ENCODE results near the gene PCGF3. TPM values are rescaled to one million over a fixed set of nuclear protein-coding genes. Genes with fewer than 3 reads are reported as not detected.
"Not testable (repeated sequence)": the region's sequence is repeated elsewhere in the genome, so short reads cannot be mapped to it uniquely, and the experiment has no call there.

PCGF3 gene
- total RNA-seq, 1 donor from 2014 or later: 34.7 TPM

GRCh38 chr4:740011-740410 lies 34.4 kb downstream of the PCGF3 start:
- DNase-seq (ENCODE audit: low spot score): no peak

DNA sequence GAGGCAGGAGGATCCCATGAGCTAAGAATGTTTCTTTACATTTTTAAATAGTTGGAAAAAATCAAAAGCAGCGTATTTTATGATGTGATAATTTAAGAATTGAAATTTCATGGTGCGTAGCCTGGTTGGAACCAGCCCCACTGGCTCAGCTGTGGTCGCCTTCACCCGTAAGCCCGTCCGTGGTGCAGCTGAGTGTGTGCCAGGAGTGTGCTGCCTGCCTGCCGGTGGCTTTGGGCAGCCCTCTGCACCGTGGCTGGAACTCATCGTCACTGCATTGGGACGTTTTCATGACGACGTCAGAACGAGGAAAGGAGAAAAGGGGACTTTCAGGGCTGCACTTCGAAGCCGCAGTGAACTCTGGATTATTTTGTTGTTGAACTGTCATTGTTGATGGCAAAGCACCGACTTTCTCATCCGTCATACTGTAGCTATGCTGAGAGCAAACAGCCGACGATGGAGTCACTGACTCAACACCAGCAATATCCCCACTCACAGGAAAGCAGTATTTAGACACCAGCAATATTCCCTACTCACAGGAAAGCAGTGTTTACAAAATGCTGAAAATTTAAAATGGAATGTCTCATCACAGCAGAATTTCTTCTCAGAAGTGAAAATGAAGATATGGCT lies 35.1 kb downstream of the PCGF3 start:
- DNase-seq (ENCODE audit: low spot score): no peak

DNA sequence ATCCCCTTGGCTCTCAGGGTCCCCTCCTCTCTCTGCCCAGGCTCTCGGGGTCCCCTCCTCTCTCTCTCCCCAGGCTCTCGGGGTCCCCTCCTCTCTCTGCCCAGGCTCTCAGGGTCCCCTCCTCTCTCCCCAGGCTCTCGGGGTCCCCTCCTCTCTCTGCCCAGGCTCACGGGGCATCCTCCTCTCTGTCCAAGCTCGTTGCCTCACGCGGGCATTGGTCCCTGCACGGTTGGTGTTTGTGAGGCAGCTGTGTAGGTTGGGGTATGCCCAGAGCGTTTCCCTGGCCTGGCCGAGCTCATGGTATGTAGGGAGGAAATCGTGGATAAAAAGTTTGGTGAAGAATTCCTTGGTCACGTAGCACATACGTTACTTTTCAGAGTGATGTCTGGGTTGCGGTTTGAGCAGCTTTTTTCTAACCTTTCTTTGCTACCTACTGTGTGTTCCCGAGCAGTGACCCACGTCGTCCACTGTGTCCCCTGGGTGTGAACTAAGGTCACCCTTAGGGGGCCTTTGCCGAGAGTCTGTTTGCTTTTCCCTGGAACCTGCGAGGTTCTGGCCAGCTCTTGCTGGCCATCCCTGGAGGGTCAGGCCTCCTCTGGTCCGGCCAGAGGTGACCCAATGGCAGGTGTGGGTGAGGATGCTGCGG lies 36.6 kb downstream of the PCGF3 start:
- DNase-seq (ENCODE audit: low spot score): no peak

DNA sequence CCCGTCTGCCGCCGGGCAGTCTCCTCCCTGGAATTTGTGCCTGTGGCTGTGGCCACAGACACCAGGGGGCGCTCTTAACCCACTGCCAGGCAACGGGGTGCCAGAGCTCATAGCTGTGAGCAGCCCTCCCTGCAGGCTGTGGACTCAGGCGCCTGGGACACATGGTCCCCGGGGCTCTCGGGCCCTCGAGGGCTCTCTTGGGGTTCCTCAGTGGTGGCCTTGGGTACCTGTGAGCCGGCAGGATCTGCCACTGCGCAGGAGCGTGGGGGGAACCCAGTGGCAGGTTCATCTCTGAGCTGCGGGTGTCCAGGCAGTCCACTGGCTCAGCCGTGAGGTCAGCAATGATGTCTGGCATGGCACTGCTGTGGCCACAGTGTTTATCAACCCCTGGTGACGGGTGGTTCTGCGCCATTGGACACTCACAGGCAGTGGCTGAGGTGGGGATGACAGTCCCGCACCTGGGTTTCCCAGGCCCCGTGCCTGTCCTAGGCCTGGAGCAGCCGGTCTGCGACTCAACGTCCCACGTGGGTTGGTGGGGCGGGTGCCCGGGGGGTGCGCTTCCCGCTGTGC lies 37.2 kb downstream of the PCGF3 start:
- DNase-seq (ENCODE audit: low spot score): no peak

DNA sequence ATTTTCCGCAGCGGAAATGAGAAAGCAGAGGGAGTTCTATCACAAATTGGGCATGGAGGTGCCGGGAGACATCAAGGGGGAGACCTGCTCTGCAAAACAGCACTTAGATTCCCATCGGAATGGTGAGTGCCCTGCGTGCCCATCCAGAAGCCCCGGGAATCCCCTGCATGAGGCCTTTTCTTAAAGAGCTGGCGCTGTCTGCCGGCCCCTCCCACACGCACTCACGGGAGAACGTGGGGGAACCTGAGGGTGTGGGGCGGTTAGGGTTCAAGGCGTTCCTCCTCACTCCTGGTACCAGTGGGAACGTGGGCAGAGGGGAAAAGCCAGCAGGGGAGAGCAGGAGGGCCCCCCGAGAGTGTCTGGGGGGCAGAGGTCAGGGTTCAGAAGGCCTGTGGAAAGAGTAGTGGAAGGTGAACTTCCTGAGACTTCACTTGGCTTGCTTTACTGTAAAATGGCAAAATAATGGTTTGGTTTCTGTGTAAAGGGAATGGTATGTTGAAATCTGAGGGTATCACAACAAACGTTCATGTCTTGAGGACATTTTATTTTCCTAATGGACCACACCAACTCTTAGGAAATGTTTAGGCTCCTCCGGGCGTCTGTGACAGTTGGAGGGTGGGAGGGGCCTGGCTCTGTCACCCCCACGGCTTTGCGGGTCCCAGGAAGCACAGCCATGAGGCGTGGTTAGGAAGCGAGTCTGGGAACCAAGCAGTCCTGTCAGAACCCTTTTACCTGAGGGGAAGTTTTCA lies 38.0 kb downstream of the PCGF3 start:
- no peak for DNase-seq (ENCODE audit: low spot score)

- DNase-seq (ENCODE audit: low spot score): no peak
Measured at GRCh38 chr4:744212-744841, 38.7 kb downstream of the PCGF3 start.

GRCh38 chr4:747546-748170 lies 42.0 kb downstream of the PCGF3 start:
- DNase-seq (ENCODE audit: low spot score): no peak

DNA sequence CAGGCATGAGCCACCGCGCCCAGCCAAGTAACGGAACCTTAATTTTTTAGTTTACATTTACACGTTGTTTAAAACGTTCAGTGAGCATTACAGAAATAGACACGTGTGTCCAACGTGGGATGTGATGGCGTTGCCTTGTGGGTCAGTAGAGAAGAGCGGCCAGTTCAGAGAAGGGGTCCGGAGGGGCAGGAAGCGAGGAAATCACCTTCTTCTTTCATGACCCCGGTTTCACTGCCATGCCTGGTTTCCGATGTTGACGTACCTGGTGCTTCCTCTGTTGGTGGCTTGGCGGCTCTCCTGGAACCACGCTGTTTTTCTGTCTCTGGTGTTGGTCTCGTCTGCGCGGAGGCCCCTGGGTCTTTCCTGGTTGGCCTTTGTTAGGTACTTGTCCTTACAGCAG lies 42.8 kb downstream of the PCGF3 start:
- no peak for DNase-seq (ENCODE audit: low spot score)

DNA sequence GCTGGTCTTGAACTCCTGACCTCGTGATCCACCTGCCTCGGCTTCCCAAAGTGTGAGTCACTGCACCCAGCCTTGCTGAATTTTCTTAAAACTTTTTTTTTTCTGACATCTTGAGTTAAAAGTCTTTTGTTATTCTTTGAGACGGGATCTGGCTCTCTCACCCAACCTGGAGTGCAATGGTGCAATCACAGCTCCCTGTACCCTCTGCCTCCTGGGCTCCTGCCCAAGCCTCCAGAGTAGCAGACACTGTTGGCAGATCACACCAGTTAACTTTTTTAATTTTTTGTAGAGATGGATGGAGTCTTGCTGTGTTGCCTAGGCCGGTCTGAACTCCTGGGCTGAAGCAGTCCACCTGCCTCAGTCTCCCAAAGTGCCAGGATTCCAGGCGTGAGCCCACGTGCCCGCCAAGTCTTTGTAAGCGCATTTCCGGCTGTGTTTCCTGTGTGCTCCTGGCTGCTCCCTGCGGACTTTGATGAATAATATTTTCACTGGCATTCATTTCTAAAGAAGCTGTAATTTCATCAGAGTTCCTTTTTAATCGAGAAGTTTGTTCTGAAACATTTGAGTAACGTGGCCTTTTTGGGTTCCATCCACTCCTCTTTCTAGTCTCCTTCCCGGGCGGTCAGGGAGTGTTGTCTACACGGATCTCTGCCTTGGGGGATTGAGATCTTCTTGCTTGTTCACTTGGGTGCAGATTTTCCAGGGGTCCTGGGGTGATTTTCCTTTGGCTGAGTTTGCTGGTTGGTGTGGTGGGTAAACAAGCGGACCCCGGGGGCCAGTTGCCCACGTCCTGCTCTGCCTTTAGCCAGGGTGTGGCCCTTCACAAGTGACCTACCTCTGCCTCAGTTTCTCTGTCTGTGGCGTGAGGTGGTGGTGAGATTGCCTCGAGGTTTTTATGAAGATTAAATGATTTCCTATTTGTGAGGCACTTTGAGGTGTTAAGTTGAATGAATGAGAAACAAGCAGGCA lies 44.4 kb downstream of the PCGF3 start:
- DNase-seq (ENCODE audit: low spot score): no peak

DNA sequence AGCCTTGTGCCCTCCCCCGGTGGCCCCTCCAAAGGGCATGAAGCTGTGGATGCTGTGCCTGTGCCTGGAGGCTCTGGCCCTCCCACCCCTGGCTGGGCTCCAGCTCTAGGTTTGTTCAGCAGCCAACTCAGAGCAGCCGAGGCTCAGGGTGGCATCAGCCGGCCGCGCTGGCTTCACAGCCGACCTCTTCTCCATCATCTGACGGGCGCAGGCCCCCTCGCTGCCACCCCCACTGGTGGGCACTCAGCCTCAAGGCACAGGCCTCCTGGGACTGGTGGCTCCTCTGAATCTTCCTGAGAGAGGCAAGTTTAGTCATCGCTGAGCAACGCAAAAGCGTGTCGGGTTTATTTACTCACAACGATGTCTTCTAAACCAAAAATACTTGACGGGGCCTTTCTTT lies 46.0 kb downstream of the PCGF3 start:
- no peak for DNase-seq (ENCODE audit: low spot score)

GRCh38 chr4:752196-752861 lies 46.7 kb downstream of the PCGF3 start:
- no peak for DNase-seq (ENCODE audit: low spot score)

- not testable (repeated sequence) for DNase-seq (ENCODE audit: low spot score)
Measured at GRCh38 chr4:753186-753585, 47.6 kb downstream of the PCGF3 start.

DNA sequence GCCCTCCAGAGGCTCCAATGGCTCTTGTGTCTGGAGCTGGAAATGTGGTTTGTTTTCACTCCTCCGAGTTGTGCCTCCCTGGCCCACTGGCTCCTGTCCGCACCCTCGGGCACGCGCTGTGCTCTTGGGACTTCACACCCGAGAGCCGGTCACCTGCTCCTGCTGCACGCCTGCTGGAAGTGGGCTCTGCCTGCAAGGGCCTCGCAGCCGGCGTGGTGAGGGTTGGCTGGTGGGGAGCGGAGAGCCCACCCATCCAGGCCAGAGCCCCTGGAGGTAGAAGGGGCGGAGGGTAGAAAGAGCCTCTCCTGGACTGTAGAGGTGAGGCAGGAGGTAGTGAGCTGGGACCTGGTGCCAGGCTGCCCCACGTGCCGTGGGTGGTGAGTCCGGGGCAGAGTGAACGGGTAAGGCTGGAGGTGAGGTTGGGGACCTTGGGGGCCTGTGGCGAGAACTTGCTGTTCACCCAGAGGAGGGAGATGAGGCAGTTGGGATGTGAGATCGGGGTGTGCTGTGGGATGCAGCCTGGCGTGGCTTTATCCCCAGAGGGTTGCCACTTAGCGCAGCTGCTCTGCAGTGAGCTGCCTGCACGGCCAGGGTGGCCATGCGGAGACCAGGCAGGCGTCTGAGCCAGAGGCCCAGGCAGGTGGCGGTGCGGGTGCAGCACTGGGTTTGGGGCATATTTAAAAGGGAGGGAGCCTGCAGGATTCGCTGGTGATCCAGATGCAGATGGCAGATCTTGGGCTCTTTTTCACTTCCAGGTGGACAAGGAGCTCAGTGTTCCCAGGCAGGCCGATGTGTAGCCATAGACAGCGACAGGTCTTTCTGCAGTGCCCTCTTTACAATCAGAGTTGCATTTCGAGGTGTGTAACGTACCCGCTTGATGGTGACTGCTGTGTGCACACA lies 48.8 kb downstream of the PCGF3 start:
- no peak for DNase-seq (ENCODE audit: low spot score)

DNA sequence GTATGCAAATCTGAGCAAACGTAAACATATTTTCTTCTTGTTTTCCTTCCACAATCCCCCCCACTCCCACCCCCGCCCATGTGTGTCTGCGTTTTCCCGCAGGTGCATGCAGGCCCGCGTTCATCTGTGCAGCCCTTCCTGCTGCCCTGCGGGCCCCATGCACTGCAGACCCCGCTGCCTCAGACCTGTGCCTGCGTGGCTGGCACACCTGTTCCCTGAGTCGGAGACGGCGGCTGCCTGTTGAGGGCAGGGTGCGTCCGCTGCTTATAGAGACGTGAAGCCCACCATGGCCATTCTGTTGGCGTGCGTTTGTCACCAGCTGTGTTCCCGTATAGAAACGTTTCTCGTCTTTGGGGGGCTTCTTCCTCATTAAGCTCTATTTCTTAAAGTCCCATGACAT lies 51.5 kb downstream of the PCGF3 start:
- no peak for DNase-seq (ENCODE audit: low spot score)

- not testable (repeated sequence) for DNase-seq (ENCODE audit: low spot score)
Measured at GRCh38 chr4:759810-760209, 54.2 kb downstream of the PCGF3 start.

DNA sequence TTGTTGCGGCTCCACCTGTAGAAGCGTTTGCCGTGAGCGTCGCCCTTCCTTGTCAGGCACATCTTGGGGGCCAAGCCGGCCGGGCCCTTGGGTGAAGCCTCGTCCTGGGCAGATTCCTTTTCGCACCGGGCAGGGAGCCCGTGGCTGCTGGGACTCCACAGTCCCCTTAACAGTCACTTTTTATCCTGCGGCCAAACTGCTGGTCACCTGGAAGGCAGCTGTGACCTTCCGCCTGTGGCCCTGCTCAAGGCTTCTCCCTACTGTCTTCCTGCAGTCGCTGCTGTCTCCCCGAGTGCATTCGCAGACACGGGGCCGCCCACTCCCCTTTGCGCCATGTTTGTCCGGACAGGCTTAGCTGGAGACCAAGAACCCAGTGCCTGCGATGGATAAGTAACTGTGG lies 55.0 kb downstream of the PCGF3 start:
- DNase-seq (ENCODE audit: low spot score): no peak

- no peak for DNase-seq (ENCODE audit: low spot score)
Measured at GRCh38 chr4:761086-761485, 55.5 kb downstream of the PCGF3 start.

- DNase-seq (ENCODE audit: low spot score): no peak
Measured at GRCh38 chr4:761739-762138, 56.1 kb downstream of the PCGF3 start.
